Measurements from ENCODE around the gene IL23R. TPM values are rescaled to one million over a fixed set of nuclear protein-coding genes. Genes with fewer than 3 reads are reported as not detected.

IL23R gene
- total RNA-seq, 5 donors from 2014 or later (not counting 1 experiment from before 2014, with no cell fraction given): 0.18 to 0.63 (median 0.43) TPM; not detected in 1

- H3K27me3 Mint-ChIP-seq: no peaks in the 10 kb centered on the region
- no peak overlapping the region for H3K4me3 ChIP-seq (ENCODE audit: control insufficient read depth in 1 of 2, extremely low read depth in 1 of 2, low read length in 1 of 2)
- H3K9me3 Mint-ChIP-seq: no peaks in the 10 kb centered on the region
- H3K27ac ChIP-seq (ENCODE audit: low read length): no peak overlapping the region
- no peaks in the 10 kb centered on the region for H3K27me3 ChIP-seq (replicated peaks in 1 of 2; ENCODE audit: control insufficient read depth in 2 of 2, extremely low read depth in 1 of 2, insufficient read depth in 2 of 2, low read length in 1 of 2)
- ChIA-PET POLR2A (no interaction called here), CTCF (interaction anchor here (0.6 to 2.0 kb wide), 5 partner anchors 35 to 224 kb away, joined by 4 to 14 read pairs (median 5); no protein-coding TSS in a partner anchor)
- no peak for DNase-seq
- ATAC-seq (replicated peaks in 1 of 4): no peak
- peaks cover 8 to 24% of the 10 kb centered on the region in 2 experiments for H3K4me1 ChIP-seq (ENCODE audit: control insufficient read depth in 1 of 2, extremely low read depth in 1 of 2, insufficient read depth in 2 of 2, low read length in 2 of 2)
- no peaks in the 10 kb centered on the region for H3K36me3 Mint-ChIP-seq
- peaks cover 28 to 36% (median 30%) of the 10 kb centered on the region in 3 donors for H3K4me1 Mint-ChIP-seq
- H3K9me3 ChIP-seq: no peaks in the 10 kb centered on the region
- no peak overlapping the region for H3K4me3 Mint-ChIP-seq
- H3K36me3 ChIP-seq (ENCODE audit: control insufficient read depth in 2 of 2, extremely low read depth in 1 of 2, insufficient read depth in 1 of 2, low read length in 1 of 2): no peaks in the 10 kb centered on the region
- no peak overlapping the region for H3K27ac Mint-ChIP-seq
- no CpG with 5 or more reads among the region's 5 CpGs for WGBS (ENCODE audit: insufficient coverage)
These were observed 96.5 kb downstream of the IL23R start for GRCh38 chr1:67262735-67263134.

- POLR2A ChIA-PET: no interaction called here
- H3K27ac ChIP-seq (ENCODE audit: low read length): no peak overlapping the region
These were observed 97.9 kb downstream of the IL23R start for GRCh38 chr1:67264152-67264551.

GRCh38 chr1:67264899-67265298, 98.6 kb downstream of the IL23R start:
- peak overlapping the region in 2 of 3 donors; percentile 57 to 62 for H3K4me3 Mint-ChIP-seq
- ATAC-seq (replicated peaks in 1 of 4) (peak; percentile 34 to 70 (median 60)), DNase-seq (peak in 1 of 35 experiments; percentile 17)
- Histone ChIP-seq H3K27me3 (replicated peaks in 1 of 2; ENCODE audit: control insufficient read depth in 2 of 2, extremely low read depth in 1 of 2, insufficient read depth in 2 of 2, low read length in 1 of 2) (no peaks in the 10 kb centered on the region), H3K9me3 (no peaks in the 10 kb centered on the region), H3K4me3 (ENCODE audit: control insufficient read depth in 1 of 2, extremely low read depth in 1 of 2, low read length in 1 of 2) (no peak overlapping the region), H3K36me3 (ENCODE audit: control insufficient read depth in 2 of 2, extremely low read depth in 1 of 2, insufficient read depth in 1 of 2, low read length in 1 of 2) (no peaks in the 10 kb centered on the region), H3K27ac (ENCODE audit: low read length) (peak overlapping the region; percentile 36), H3K4me1 (ENCODE audit: control insufficient read depth in 1 of 2, extremely low read depth in 1 of 2, insufficient read depth in 2 of 2, low read length in 2 of 2) (peaks cover 8 to 24% of the 10 kb centered on the region in 2 experiments)
- H3K27ac Mint-ChIP-seq: peak overlapping the region; percentile 72 to 91
- H3K4me1 Mint-ChIP-seq: peaks cover 28 to 36% (median 30%) of the 10 kb centered on the region in 3 donors
- CTCF ChIA-PET: no interaction called here
- no CpG with 5 or more reads among the region's 3 CpGs for WGBS (ENCODE audit: insufficient coverage)
- H3K27me3 Mint-ChIP-seq: no peaks in the 10 kb centered on the region
- POLR2A ChIA-PET: no interaction called here
- no peaks in the 10 kb centered on the region for H3K36me3 Mint-ChIP-seq
- H3K9me3 Mint-ChIP-seq: no peaks in the 10 kb centered on the region

More at GRCh38 chr1:67264152-67264551, 97.9 kb downstream of the IL23R start:
- CTCF ChIA-PET: interaction anchor here in 1 of 2 donors (0.7 kb wide), 2 partner anchors 174 kb away, joined by 3 to 5 read pairs; no protein-coding TSS in a partner anchor
- ATAC-seq (replicated peaks in 1 of 4) (no peak), DNase-seq (no peak)
- H3K36me3 Mint-ChIP-seq: no peaks in the 10 kb centered on the region
- H3K27me3 Mint-ChIP-seq: no peaks in the 10 kb centered on the region
- Histone ChIP-seq H3K36me3 (ENCODE audit: control insufficient read depth in 2 of 2, extremely low read depth in 1 of 2, insufficient read depth in 1 of 2, low read length in 1 of 2) (no peaks in the 10 kb centered on the region), H3K27me3 (replicated peaks in 1 of 2; ENCODE audit: control insufficient read depth in 2 of 2, extremely low read depth in 1 of 2, insufficient read depth in 2 of 2, low read length in 1 of 2) (no peaks in the 10 kb centered on the region), H3K9me3 (no peaks in the 10 kb centered on the region), H3K4me1 (ENCODE audit: control insufficient read depth in 1 of 2, extremely low read depth in 1 of 2, insufficient read depth in 2 of 2, low read length in 2 of 2) (peaks cover 8 to 24% of the 10 kb centered on the region in 2 experiments), H3K4me3 (ENCODE audit: control insufficient read depth in 1 of 2, extremely low read depth in 1 of 2, low read length in 1 of 2) (no peak overlapping the region)
- H3K4me1 Mint-ChIP-seq: peaks cover 28 to 36% (median 30%) of the 10 kb centered on the region in 3 donors
- H3K27ac Mint-ChIP-seq: no peak overlapping the region
- no peaks in the 10 kb centered on the region for H3K9me3 Mint-ChIP-seq
- peak overlapping the region in 1 of 3 donors; percentile 13 for H3K4me3 Mint-ChIP-seq

GRCh38 chr1:67269061-67269460, 102.8 kb downstream of the IL23R start:
- ATAC-seq (replicated peaks in 1 of 4) (no peak), DNase-seq (no peak)
- ChIA-PET CTCF (no interaction called here), POLR2A (no interaction called here)
- no peak overlapping the region for H3K4me3 Mint-ChIP-seq
- H3K27ac Mint-ChIP-seq: no peak overlapping the region
- Histone ChIP-seq H3K4me1 (ENCODE audit: control insufficient read depth in 1 of 2, extremely low read depth in 1 of 2, insufficient read depth in 2 of 2, low read length in 2 of 2) (peaks cover 2 to 12% of the 10 kb centered on the region in 2 experiments), H3K36me3 (ENCODE audit: control insufficient read depth in 2 of 2, extremely low read depth in 1 of 2, insufficient read depth in 1 of 2, low read length in 1 of 2) (no peaks in the 10 kb centered on the region), H3K27ac (ENCODE audit: low read length) (no peak overlapping the region), H3K4me3 (ENCODE audit: control insufficient read depth in 1 of 2, extremely low read depth in 1 of 2, low read length in 1 of 2) (no peak overlapping the region), H3K27me3 (replicated peaks in 1 of 2; ENCODE audit: control insufficient read depth in 2 of 2, extremely low read depth in 1 of 2, insufficient read depth in 2 of 2, low read length in 1 of 2) (no peaks in the 10 kb centered on the region), H3K9me3 (peaks cover 2% of the 10 kb centered on the region)
- H3K27me3 Mint-ChIP-seq: no peaks in the 10 kb centered on the region
- peaks cover 5 to 11% (median 9%) of the 10 kb centered on the region in 3 donors for H3K9me3 Mint-ChIP-seq
- H3K4me1 Mint-ChIP-seq: peaks cover 11 to 13% (median 12%) of the 10 kb centered on the region in 3 donors
- no CpG with 5 or more reads among the region's 3 CpGs for WGBS (ENCODE audit: insufficient coverage)
- H3K36me3 Mint-ChIP-seq: no peaks in the 10 kb centered on the region

GRCh38 chr1:67270541-67270940, 104.3 kb downstream of the IL23R start:
- H3K4me1 Mint-ChIP-seq: peaks cover 0 to 13% (median 10%) of the 10 kb centered on the region in 3 donors
- Histone ChIP-seq H3K9me3 (peaks cover 2% of the 10 kb centered on the region), H3K27ac (ENCODE audit: low read length) (no peak overlapping the region), H3K4me1 (ENCODE audit: control insufficient read depth in 1 of 2, extremely low read depth in 1 of 2, insufficient read depth in 2 of 2, low read length in 2 of 2) (peaks cover 2 to 11% of the 10 kb centered on the region in 2 experiments), H3K27me3 (replicated peaks in 1 of 2; ENCODE audit: control insufficient read depth in 2 of 2, extremely low read depth in 1 of 2, insufficient read depth in 2 of 2, low read length in 1 of 2) (no peaks in the 10 kb centered on the region), H3K36me3 (ENCODE audit: control insufficient read depth in 2 of 2, extremely low read depth in 1 of 2, insufficient read depth in 1 of 2, low read length in 1 of 2) (no peaks in the 10 kb centered on the region), H3K4me3 (ENCODE audit: control insufficient read depth in 1 of 2, extremely low read depth in 1 of 2, low read length in 1 of 2) (no peak overlapping the region)
- ChIA-PET POLR2A (no interaction called here), CTCF (no interaction called here)
- ATAC-seq (replicated peaks in 1 of 4) (no peak), DNase-seq (no peak)
- H3K27ac Mint-ChIP-seq: no peak overlapping the region
- H3K4me3 Mint-ChIP-seq: no peak overlapping the region
- H3K27me3 Mint-ChIP-seq: no peaks in the 10 kb centered on the region
- H3K36me3 Mint-ChIP-seq: no peaks in the 10 kb centered on the region
- H3K9me3 Mint-ChIP-seq: peaks cover 5 to 11% (median 9%) of the 10 kb centered on the region in 3 donors
- 90% methylated on average over 3 of the region's 3 CpGs for WGBS (ENCODE audit: insufficient coverage)

- no peak for ATAC-seq (replicated peaks in 1 of 4)
- CTCF ChIA-PET: no interaction called here
- Histone ChIP-seq H3K27me3 (replicated peaks in 1 of 2; ENCODE audit: control insufficient read depth in 2 of 2, extremely low read depth in 1 of 2, insufficient read depth in 2 of 2, low read length in 1 of 2) (no peaks in the 10 kb centered on the region), H3K27ac (ENCODE audit: low read length) (no peak overlapping the region), H3K4me1 (ENCODE audit: control insufficient read depth in 1 of 2, extremely low read depth in 1 of 2, insufficient read depth in 2 of 2, low read length in 2 of 2) (peaks cover 0 to 11% of the 10 kb centered on the region in 2 experiments), H3K4me3 (ENCODE audit: control insufficient read depth in 1 of 2, extremely low read depth in 1 of 2, low read length in 1 of 2) (no peak overlapping the region), H3K36me3 (ENCODE audit: control insufficient read depth in 2 of 2, extremely low read depth in 1 of 2, insufficient read depth in 1 of 2, low read length in 1 of 2) (no peaks in the 10 kb centered on the region), H3K9me3 (peaks cover 2% of the 10 kb centered on the region)
- Mint-ChIP-seq H3K27me3 (no peaks in the 10 kb centered on the region), H3K9me3 (peaks cover 5 to 11% (median 9%) of the 10 kb centered on the region in 3 donors), H3K4me1 (peaks cover 0 to 12% (median 10%) of the 10 kb centered on the region in 3 donors), H3K27ac (peak overlapping the region in 1 of 2 donors; percentile 5), H3K4me3 (no peak overlapping the region), H3K36me3 (no peaks in the 10 kb centered on the region)
- POLR2A ChIA-PET: no interaction called here
- DNase-seq: no peak
- 100% methylated on average over 1 of the region's 4 CpGs for WGBS (ENCODE audit: insufficient coverage)
These were observed 107.3 kb downstream of the IL23R start for GRCh38 chr1:67273591-67273990.
